K562 (cell line): Measurements from ENCODE around the gene MAB21L3. TPM values are rescaled to one million over a fixed set of nuclear protein-coding genes. Genes with fewer than 3 reads are reported as not detected.

Source experiments
- ATAC-seq: fragments of 200-7000 bp; cut with Tn5 transposase; 3 replicates; pipeline ENCODE4 v1.9.1; 2020; ENCODE audit warnings: moderate library complexity
- BruUV-seq: library from RNA; stranded (reverse); fragments of 400-500 nt; replicated peaks from 2 replicates; lab custom pipeline; 2021; lab: Mats Ljungman, UMichigan
- CTCF ChIA-PET: fragments of 300-600 bp; formaldehyde crosslinking; extraction: SDS; loops from one replicate; lab custom pipeline; 2021; ENCODE audit warnings: low intra/inter-chr PET ratio; lab: Yijun Ruan, JAX
- POLR2A ChIA-PET: fragments of 300-600, 350-650 bp; sonication (Branson Sonifier 250); formaldehyde crosslinking; extraction: SDS; loops from one replicate; lab custom pipeline; 2021; ENCODE audit warnings: antibody characterized with exemption, inconsistent platforms; lab: Yijun Ruan, JAX
- DNase-seq, 4 experiments: peaks; one replicate each; pipeline versions ENCODE4 v3.0.0 to v3.0.0-alpha.2; 2011 to 2018; ENCODE audit warnings: low spot score in 3 of 4, mixed read lengths in 3 of 4; ENCODE audit errors: extremely low read depth in 1 of 4
- FAIRE-seq: peaks from 2 replicates; lab custom pipeline; 2011; peaks lifted over from hg19 to GRCh38; lab: Jason Lieb, UNC
- H2AFZ ChIP-seq: 2 replicates; pipeline ENCODE4 v1.6.0; 2011; ENCODE audit warnings: low read depth, low read length, control low read depth, inconsistent platforms
- H3K27ac ChIP-seq: fragments of 200-600 bp; 3 replicates; pipeline ENCODE4 v1.8.0; 2011; ENCODE audit warnings: low read depth, mild to moderate bottlenecking, control low read depth, inconsistent platforms, low read length, moderate library complexity, mixed read lengths; ENCODE audit errors: extremely low read depth
- H3K27me3 ChIP-seq, 2 experiments: fragments of 300-600 bp in 1 of 2; 2 replicates in 1 of 2; 3 replicates in 1 of 2; pipeline versions ENCODE4 v1.6.0 to v1.8.0; 2011; ENCODE audit warnings: inconsistent platforms in 2 of 2, low read length in 2 of 2, mild to moderate bottlenecking in 1 of 2, mixed read lengths in 1 of 2, moderate library complexity in 1 of 2; ENCODE audit not compliant: control insufficient read depth in 2 of 2, insufficient read depth in 2 of 2
- H3K36me3 ChIP-seq: fragments of 300-600 bp; 3 replicates; pipeline ENCODE4 v1.8.0; 2011; ENCODE audit warnings: mild to moderate bottlenecking, low read length, inconsistent platforms; ENCODE audit not compliant: control insufficient read depth, insufficient read depth
- H3K4me1 ChIP-seq, 2 experiments: fragments of 200-600 bp in 1 of 2; replicated peaks in 1 of 2; 2 replicates in 1 of 2; 3 replicates in 1 of 2; pipeline versions ENCODE4 v1.5.1 to v1.8.0; 2011; ENCODE audit warnings: inconsistent platforms in 2 of 2, low read length in 2 of 2, mild to moderate bottlenecking in 1 of 2, mixed read lengths in 1 of 2, moderate library complexity in 1 of 2; ENCODE audit not compliant: control insufficient read depth in 2 of 2, insufficient read depth in 2 of 2
- H3K4me2 ChIP-seq: 2 replicates; pipeline ENCODE4 v1.6.1; 2011; ENCODE audit warnings: low read length, control low read depth, inconsistent platforms, mixed read lengths; ENCODE audit not compliant: insufficient read depth
- H3K4me3 ChIP-seq: fragments of 200-600 bp; sonication (generic), shearing (Covaris generic); 2 replicates; pipeline ENCODE4 v1.5.1; 2016; ENCODE audit warnings: control low read depth, inconsistent platforms
- H3K79me2 ChIP-seq: fragments of 200-600 bp; 3 replicates; pipeline ENCODE4 v1.8.0; 2011; ENCODE audit warnings: low read length, inconsistent platforms; ENCODE audit not compliant: control insufficient read depth, insufficient read depth
- H3K9ac ChIP-seq, 2 experiments: 2 replicates each; pipeline versions ENCODE4 v1.6.0 to v1.6.1; 2011; ENCODE audit warnings: low read depth in 2 of 2, low read length in 2 of 2, control low read depth in 1 of 2, inconsistent platforms in 1 of 2, mild to moderate bottlenecking in 1 of 2, mixed read lengths in 1 of 2; ENCODE audit not compliant: insufficient read depth in 1 of 2
- H3K9me1 ChIP-seq: one replicate; pipeline ENCODE4 v1.6.0; 2011; ENCODE audit warnings: inconsistent platforms, mild to moderate bottlenecking, low read length, moderate library complexity; ENCODE audit not compliant: control insufficient read depth, insufficient read depth
- H3K9me3 ChIP-seq: replicated peaks from 2 replicates; pipeline ENCODE4 v1.5.1; 2011; ENCODE audit warnings: low read depth, low read length, inconsistent platforms; ENCODE audit not compliant: control insufficient read depth, insufficient read depth
- H4K20me1 ChIP-seq: replicated peaks from 2 replicates; pipeline ENCODE4 v1.6.1; 2011; ENCODE audit warnings: low read length, inconsistent platforms, mixed read lengths; ENCODE audit not compliant: control insufficient read depth, insufficient read depth
- CTCFL ChIP-seq: IDR thresholded peaks from 2 replicates; pipeline ENCODE4 v1.6.1; 2011; ENCODE audit warnings: borderline replicate concordance, low read depth, mild to moderate bottlenecking, moderate library complexity, low read length; ENCODE audit not compliant: insufficient read depth, poor library complexity, severe bottlenecking
- EP400 ChIP-seq: fragments of 450-650 bp; IDR thresholded peaks from 2 replicates; pipeline ENCODE4 v1.6.1; 2017; ENCODE audit warnings: antibody characterized with exemption, mild to moderate bottlenecking, moderate library complexity
- ZFX ChIP-seq: sonication (generic); formaldehyde crosslinking; IDR thresholded peaks from 2 replicates; pipeline ENCODE4 v1.8.0; 2022; ENCODE audit warnings: mild to moderate bottlenecking, missing genetic modification reagents, moderate library complexity
- WGBS: fragments of 100-300 bp; shearing (Covaris generic); methylation state at CpG from one replicate; pipeline ENCODE4 v1.1.6; 2016; ENCODE audit warnings: low coverage, mixed read lengths; ENCODE audit not compliant: insufficient coverage; ENCODE audit errors: missing lambda C conversion rate; 5-methylcytosine and 5-hydroxymethylcytosine counted together
- in situ Hi-C: fragments of 300-500 bp; cut with MboI; formaldehyde crosslinking; loops from 4 replicates; pipeline ENCODE4 v1.15.0; 2018; ENCODE audit warnings: inconsistent platforms, mixed read lengths
- intact Hi-C: fragments of 100-400 bp; cut with micrococcal nuclease; formaldehyde crosslinking; loops from 2 replicates; pipeline ENCODE4 v1.14.2; 2022
- polyA plus RNA-seq, 8 experiments: library from polyadenylated mRNA; depleted of rRNA in 4 of 8; stranded (reverse) in 5 of 8; unstranded in 3 of 8; fragments of >200 nt; fragmentation: Nextera tagmentation in 2 of 8; fragmentation: Illumina TruSeq in 1 of 8; extraction: Ambion mirVana in 2 of 8; extraction: Trizol in 1 of 8; gene quantifications; 2 replicates each; pipeline versions ENCODE4 v1.2.1 to v1.2.3, GENCODE V29; 2011 to 2014; ENCODE audit warnings: inconsistent platforms in 1 of 8, missing spikeins in 1 of 8
- total RNA-seq, 7 experiments: library from RNA; depleted of rRNA in 6 of 7; stranded (reverse); fragments of >200 nt in 6 of 7; fragmentation: Illumina TruSeq in 2 of 7; extraction: Trizol in 2 of 7; gene quantifications; 2 replicates each; pipeline versions ENCODE4 v1.2.1 to v1.2.3, GENCODE V29; 2011 to 2021; ENCODE audit warnings: low replicate concordance in 1 of 7
- TF ChIP-seq, protein P1 (sequence below): fragments of 450-650 bp; IDR thresholded peaks from 2 replicates; pipeline ENCODE4 v1.6.1; 2016; ENCODE audit warnings: low read depth
- TF ChIP-seq, protein P2 (sequence below): sonication (generic); formaldehyde crosslinking; IDR thresholded peaks from 2 replicates; pipeline ENCODE4 v1.8.0; 2023; ENCODE audit warnings: missing genetic modification reagents, mild to moderate bottlenecking, borderline replicate concordance

MAB21L3 gene
- total and polyA plus RNA-seq, 9 of the 15 experiments (the other 6 are each of a cell fraction or from before 2014, with no cell fraction given), result not detected

DNA sequence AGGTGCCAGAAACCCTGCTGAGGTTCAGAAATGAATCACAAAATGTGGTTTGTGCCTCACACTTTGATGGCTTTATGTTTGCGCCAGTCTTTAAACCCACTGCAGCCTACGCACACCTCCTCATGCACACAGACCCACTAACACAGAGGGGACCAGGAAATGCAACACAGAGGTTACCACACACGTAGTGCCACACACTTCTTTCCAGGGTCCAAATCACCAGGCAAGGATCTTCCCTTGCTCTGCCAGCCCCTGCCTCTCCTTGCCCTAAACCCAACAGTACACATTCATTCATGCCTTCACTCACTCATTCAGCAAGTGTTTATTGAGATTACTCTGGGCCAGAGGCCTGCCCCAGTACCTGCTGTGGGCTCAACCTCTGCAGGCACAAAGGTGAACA, 17.5 kb downstream of the MAB21L3 start:
- H3K4me3 ChIP-seq, result no peak overlapping the region
- no peak overlapping the region for H3K4me2 ChIP-seq
- FAIRE-seq (no peak), ATAC-seq (no peak), DNase-seq (no peak)
- WGBS, result 2% methylated on average over 3 of the region's 3 CpGs
- intact Hi-C loops, result no loop called here
- in situ Hi-C loops, result no loop called here
- H3K27me3 ChIP-seq, result peaks cover 18 to 36% of the 10 kb centered on the region in 2 experiments; a peak in 4 of 5 replicates
- no peaks in the 10 kb centered on the region for H3K79me2 ChIP-seq
- POLR2A ChIA-PET, result no interaction called here
- peaks cover 6 to 8% of the 10 kb centered on the region in 2 experiments; a peak in 3 of 5 replicates for H3K4me1 ChIP-seq
- no peaks in the 10 kb centered on the region for H3K36me3 ChIP-seq
- peaks cover 2% of the 10 kb centered on the region for H3K9me1 ChIP-seq
- no peak overlapping the region for H3K27ac ChIP-seq
- H3K9ac ChIP-seq, result no peak overlapping the region
- no peaks in the 10 kb centered on the region for H3K9me3 ChIP-seq
- H4K20me1 ChIP-seq, result no peaks in the 10 kb centered on the region
- no TSS peak for BruUV-seq
- CTCF ChIA-PET, result no interaction called here
- no peak overlapping the region for H2AFZ ChIP-seq
- TF ChIP-seq EP400, result no peak
- TF ChIP-seq ZFX, result no peak
- TF ChIP-seq, protein P1, sequence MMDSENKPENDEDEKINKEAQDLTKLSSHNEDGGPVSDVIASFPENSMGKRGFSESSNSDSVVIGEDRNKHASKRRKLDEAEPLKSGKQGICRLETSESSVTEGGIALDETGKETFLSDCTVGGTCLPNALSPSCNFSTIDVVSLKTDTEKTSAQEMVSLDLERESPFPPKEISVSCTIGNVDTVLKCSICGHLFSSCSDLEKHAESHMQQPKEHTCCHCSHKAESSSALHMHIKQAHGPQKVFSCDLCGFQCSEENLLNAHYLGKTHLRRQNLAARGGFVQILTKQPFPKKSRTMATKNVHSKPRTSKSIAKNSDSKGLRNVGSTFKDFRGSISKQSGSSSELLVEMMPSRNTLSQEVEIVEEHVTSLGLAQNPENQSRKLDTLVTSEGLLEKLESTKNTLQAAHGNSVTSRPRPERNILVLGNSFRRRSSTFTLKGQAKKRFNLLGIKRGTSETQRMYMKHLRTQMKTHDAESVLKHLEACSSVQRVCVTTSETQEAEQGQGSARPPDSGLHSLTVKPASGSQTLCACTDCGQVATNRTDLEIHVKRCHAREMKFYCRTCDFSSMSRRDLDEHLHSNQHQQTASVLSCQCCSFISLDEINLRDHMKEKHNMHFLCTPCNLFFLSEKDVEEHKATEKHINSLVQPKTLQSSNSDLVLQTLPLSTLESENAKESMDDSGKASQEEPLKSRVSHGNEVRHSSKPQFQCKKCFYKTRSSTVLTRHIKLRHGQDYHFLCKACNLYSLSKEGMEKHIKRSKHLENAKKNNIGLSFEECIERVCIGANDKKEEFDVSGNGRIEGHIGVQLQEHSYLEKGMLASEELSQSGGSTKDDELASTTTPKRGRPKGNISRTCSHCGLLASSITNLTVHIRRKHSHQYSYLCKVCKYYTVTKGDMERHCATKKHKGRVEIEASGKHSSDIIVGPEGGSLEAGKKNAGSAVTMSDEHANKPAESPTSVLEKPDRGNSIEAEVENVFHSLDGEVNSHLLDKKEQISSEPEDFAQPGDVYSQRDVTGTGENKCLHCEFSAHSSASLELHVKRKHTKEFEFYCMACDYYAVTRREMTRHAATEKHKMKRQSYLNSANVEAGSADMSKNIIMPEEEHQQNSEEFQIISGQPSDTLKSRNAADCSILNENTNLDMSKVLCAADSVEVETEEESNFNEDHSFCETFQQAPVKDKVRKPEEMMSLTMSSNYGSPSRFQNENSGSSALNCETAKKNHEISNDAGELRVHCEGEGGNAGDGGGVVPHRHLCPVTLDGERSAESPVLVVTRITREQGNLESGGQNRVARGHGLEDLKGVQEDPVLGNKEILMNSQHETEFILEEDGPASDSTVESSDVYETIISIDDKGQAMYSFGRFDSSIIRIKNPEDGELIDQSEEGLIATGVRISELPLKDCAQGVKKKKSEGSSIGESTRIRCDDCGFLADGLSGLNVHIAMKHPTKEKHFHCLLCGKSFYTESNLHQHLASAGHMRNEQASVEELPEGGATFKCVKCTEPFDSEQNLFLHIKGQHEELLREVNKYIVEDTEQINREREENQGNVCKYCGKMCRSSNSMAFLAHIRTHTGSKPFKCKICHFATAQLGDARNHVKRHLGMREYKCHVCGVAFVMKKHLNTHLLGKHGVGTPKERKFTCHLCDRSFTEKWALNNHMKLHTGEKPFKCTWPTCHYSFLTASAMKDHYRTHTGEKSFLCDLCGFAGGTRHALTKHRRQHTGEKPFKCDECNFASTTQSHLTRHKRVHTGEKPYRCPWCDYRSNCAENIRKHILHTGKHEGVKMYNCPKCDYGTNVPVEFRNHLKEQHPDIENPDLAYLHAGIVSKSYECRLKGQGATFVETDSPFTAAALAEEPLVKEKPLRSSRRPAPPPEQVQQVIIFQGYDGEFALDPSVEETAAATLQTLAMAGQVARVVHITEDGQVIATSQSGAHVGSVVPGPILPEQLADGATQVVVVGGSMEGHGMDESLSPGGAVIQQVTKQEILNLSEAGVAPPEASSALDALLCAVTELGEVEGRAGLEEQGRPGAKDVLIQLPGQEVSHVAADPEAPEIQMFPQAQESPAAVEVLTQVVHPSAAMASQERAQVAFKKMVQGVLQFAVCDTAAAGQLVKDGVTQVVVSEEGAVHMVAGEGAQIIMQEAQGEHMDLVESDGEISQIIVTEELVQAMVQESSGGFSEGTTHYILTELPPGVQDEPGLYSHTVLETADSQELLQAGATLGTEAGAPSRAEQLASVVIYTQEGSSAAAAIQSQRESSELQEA, result no peak
- TF ChIP-seq, protein P2, sequence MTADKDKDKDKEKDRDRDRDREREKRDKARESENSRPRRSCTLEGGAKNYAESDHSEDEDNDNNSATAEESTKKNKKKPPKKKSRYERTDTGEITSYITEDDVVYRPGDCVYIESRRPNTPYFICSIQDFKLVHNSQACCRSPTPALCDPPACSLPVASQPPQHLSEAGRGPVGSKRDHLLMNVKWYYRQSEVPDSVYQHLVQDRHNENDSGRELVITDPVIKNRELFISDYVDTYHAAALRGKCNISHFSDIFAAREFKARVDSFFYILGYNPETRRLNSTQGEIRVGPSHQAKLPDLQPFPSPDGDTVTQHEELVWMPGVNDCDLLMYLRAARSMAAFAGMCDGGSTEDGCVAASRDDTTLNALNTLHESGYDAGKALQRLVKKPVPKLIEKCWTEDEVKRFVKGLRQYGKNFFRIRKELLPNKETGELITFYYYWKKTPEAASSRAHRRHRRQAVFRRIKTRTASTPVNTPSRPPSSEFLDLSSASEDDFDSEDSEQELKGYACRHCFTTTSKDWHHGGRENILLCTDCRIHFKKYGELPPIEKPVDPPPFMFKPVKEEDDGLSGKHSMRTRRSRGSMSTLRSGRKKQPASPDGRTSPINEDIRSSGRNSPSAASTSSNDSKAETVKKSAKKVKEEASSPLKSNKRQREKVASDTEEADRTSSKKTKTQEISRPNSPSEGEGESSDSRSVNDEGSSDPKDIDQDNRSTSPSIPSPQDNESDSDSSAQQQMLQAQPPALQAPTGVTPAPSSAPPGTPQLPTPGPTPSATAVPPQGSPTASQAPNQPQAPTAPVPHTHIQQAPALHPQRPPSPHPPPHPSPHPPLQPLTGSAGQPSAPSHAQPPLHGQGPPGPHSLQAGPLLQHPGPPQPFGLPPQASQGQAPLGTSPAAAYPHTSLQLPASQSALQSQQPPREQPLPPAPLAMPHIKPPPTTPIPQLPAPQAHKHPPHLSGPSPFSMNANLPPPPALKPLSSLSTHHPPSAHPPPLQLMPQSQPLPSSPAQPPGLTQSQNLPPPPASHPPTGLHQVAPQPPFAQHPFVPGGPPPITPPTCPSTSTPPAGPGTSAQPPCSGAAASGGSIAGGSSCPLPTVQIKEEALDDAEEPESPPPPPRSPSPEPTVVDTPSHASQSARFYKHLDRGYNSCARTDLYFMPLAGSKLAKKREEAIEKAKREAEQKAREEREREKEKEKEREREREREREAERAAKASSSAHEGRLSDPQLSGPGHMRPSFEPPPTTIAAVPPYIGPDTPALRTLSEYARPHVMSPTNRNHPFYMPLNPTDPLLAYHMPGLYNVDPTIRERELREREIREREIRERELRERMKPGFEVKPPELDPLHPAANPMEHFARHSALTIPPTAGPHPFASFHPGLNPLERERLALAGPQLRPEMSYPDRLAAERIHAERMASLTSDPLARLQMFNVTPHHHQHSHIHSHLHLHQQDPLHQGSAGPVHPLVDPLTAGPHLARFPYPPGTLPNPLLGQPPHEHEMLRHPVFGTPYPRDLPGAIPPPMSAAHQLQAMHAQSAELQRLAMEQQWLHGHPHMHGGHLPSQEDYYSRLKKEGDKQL, result no peak
- no peak for TF ChIP-seq CTCFL
